Mesothelial cell of epicardium (in vitro differentiated cells): ENCODE data around the gene ZNF527. TPM values are rescaled to one million over a fixed set of nuclear protein-coding genes. Genes with fewer than 3 reads are reported as not detected.

Experiments
- DNase-seq, 2 experiments: peaks; one replicate each; pipeline ENCODE4 v3.0.0; 2021; ENCODE audit warnings: low spot score in 2 of 2; ENCODE audit not compliant: unreplicated experiment in 2 of 2
- H3K27ac Mint-ChIP-seq: 2 replicates; pipeline ENCODE4 v1.8.0; 2021; ENCODE audit warnings: mixed read lengths
- H3K27me3 Mint-ChIP-seq: 2 replicates; pipeline ENCODE4 v1.8.0; 2021; ENCODE audit warnings: low read depth, mixed read lengths
- H3K36me3 Mint-ChIP-seq: 2 replicates; pipeline ENCODE4 v1.8.0; 2021; ENCODE audit warnings: mixed read lengths
- H3K4me1 Mint-ChIP-seq: 2 replicates; pipeline ENCODE4 v1.8.0; 2021; ENCODE audit warnings: mixed read lengths
- H3K4me3 Mint-ChIP-seq: 2 replicates; pipeline ENCODE4 v1.8.0; 2021; ENCODE audit warnings: mild to moderate bottlenecking, moderate library complexity, mixed read lengths
- H3K9me3 Mint-ChIP-seq: 2 replicates; pipeline ENCODE4 v1.8.0; 2021; ENCODE audit warnings: mixed read lengths
- total RNA-seq: library from RNA; stranded (reverse); gene quantifications from 3 replicates; pipeline ENCODE4 v1.2.1, GENCODE V29; 2021
- TF ChIP-seq, protein P1 (sequence below): fragments of 200-600 bp; sonication (generic); IDR thresholded peaks from one replicate; pipeline ENCODE4 v1.5.0; 2021; ENCODE audit warnings: antibody characterized with exemption; ENCODE audit not compliant: unreplicated experiment

ZNF527 gene
- total RNA-seq, 1 donor from 2014 or later = 8.5 TPM

DNA sequence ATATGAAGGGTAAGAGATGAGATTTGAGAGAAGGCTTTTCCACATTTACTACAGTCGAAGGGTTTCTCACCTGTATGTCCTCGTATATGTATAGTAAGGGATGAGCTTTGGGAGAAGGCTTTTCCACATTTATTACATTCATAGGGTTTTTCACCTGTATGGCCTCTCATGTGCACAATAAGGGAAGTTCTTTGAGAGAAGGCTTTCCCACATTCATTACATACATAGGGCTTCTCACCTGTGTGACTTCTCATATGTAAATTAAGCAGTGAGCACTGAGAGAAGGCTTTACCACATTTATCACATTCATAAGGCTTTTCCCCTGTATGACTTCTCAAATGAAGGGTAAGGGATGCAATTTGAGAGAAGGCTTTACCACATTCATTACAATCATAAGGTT is 41.8 kb downstream of the ZNF527 start:
- no peak overlapping the region for H3K27ac Mint-ChIP-seq
- H3K27me3 Mint-ChIP-seq = no peaks in the 10 kb centered on the region
- H3K9me3 Mint-ChIP-seq = peaks cover 73% of the 10 kb centered on the region
- H3K36me3 Mint-ChIP-seq = peaks cover 54% of the 10 kb centered on the region
- TF ChIP-seq, protein P1, sequence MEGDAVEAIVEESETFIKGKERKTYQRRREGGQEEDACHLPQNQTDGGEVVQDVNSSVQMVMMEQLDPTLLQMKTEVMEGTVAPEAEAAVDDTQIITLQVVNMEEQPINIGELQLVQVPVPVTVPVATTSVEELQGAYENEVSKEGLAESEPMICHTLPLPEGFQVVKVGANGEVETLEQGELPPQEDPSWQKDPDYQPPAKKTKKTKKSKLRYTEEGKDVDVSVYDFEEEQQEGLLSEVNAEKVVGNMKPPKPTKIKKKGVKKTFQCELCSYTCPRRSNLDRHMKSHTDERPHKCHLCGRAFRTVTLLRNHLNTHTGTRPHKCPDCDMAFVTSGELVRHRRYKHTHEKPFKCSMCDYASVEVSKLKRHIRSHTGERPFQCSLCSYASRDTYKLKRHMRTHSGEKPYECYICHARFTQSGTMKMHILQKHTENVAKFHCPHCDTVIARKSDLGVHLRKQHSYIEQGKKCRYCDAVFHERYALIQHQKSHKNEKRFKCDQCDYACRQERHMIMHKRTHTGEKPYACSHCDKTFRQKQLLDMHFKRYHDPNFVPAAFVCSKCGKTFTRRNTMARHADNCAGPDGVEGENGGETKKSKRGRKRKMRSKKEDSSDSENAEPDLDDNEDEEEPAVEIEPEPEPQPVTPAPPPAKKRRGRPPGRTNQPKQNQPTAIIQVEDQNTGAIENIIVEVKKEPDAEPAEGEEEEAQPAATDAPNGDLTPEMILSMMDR = no peak
- no peaks in the 10 kb centered on the region for H3K4me1 Mint-ChIP-seq
- no peak for DNase-seq
- no peak overlapping the region for H3K4me3 Mint-ChIP-seq

DNA sequence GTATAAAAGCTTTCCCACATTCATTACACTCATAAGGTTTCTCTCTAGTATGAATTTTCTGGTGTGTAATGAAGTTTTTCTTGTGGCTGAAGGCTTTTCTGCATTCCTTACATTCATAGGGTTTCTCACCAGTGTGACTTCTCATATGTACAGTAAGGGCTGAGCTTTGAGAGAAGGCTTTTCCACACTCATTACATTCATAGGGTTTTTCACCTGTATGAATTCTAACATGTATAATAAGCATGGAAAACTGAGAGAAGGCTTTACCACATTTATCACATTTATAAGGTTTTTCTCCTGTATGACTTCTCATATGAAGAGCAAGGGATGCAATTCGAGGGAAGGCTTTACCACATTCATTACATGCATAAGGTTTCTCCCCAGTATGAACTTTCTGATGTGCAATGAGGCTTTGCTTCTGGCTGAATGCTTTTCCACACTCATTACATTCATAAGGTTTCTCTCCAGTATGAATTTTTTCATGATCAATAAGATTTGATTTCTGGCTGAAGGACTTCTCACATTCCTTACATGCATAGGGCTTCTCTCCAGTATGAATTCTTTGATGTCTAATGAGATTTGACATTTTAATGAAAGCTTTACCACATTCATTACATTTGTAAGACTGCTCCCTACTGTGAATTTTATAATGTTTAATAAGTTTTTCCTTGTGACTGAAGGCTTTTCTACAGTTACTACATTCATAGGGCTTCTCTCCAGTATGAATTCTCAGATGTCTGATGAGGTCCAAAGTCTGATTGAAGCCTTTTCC is 42.6 kb downstream of the ZNF527 start:
- Mint-ChIP-seq H3K4me3 (no peak overlapping the region), H3K27ac (no peak overlapping the region), H3K4me1 (no peaks in the 10 kb centered on the region), H3K27me3 (no peaks in the 10 kb centered on the region), H3K36me3 (peaks cover 56% of the 10 kb centered on the region), H3K9me3 (peaks cover 71% of the 10 kb centered on the region)
- no peak for DNase-seq
- TF ChIP-seq, protein P1 = no peak

Other genes starting within 250 kb of the ZNF527 start
- 11.5 to 13.1 TPM (median 12.5 TPM) in 3 replicates for gene ZNF585A, start 198.4 kb upstream of the ZNF527 start, total RNA-seq
- gene ZNF585B, start 160.6 kb upstream of the ZNF527 start, total RNA-seq = 16.8 to 22.5 TPM (median 18.1 TPM) in 3 replicates
- gene ZNF383, start 152.9 kb upstream of the ZNF527 start, total RNA-seq = 11.0 to 11.4 TPM (median 11.0 TPM) in 3 replicates
- 5.4 to 5.8 TPM (median 5.5 TPM) in 3 replicates for gene ZNF569, start 96.3 kb downstream of the ZNF527 start, total RNA-seq
- gene ZNF570, start 98.3 kb downstream of the ZNF527 start, total RNA-seq = 7.3 to 7.9 TPM (median 7.6 TPM) in 3 replicates
- 29.7 to 32.1 TPM (median 30.4 TPM) in 3 replicates for gene ZNF793, start 135.8 kb downstream of the ZNF527 start, total RNA-seq
- 6.8 to 9.1 TPM (median 6.8 TPM) in 3 replicates for gene ZNF571, start 223.7 kb downstream of the ZNF527 start, total RNA-seq
- 0.98 to 1.3 TPM (median 1.2 TPM) in 3 replicates for gene ZNF540, start 223.8 kb downstream of the ZNF527 start, total RNA-seq